ENCODE results near the gene SCP2.
"Not testable (repeated sequence)": the region's sequence is repeated elsewhere in the genome, so short reads cannot be mapped to it uniquely, and the experiment has no call there.

DNA sequence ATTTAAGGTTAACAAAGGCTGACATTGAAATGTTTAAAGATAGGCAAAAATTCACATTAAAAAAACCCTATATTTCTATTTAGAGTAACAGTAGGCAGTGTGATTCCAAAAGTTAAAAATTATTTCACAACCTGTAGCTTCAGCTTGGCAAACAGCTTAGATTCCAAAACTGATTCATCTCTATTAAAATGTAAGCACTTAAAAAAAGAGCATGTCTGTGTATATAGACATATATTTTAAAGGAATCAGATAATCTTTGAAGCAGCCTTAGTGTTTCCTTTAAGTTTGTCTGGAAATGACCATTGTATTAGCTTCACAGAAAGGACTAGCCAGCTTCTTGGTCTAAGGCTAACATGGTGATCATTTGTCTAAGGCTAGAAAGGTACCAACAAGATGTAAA, 65.7 kb downstream of the SCP2 start:
- TF ChIP-seq RCOR1 (IDR thresholded peaks at IDR 0.05; ENCODE audit: low read length); CTCF (IDR thresholded peaks at IDR 0.05); TAF1 (IDR thresholded peaks at IDR 0.05; ENCODE audit: borderline replicate concordance, low read depth, low read length); CHD2 (IDR thresholded peaks at IDR 0.05; ENCODE audit: low read length, partially characterized antibody); SMC3 (IDR thresholded peaks at IDR 0.05; ENCODE audit: low read depth, low read length); RFX5 (IDR thresholded peaks at IDR 0.05; ENCODE audit: low read length); EP300 (IDR thresholded peaks at IDR 0.05; ENCODE audit: borderline replicate concordance in 1 of 2, low read depth in 1 of 2, low read length in 1 of 2); FOXM1 (IDR thresholded peaks at IDR 0.05; ENCODE audit: low read depth); EZH2phosphoT487 (IDR thresholded peaks at IDR 0.05; ENCODE audit: borderline replicate concordance, low read depth); NRF1 (IDR thresholded peaks at IDR 0.05; ENCODE audit: low read depth, low read length); JUND (IDR thresholded peaks at IDR 0.05); GABPA (IDR thresholded peaks at IDR 0.05; ENCODE audit: low read depth): not testable (repeated sequence)
- TF ChIP-seq, protein P1, sequence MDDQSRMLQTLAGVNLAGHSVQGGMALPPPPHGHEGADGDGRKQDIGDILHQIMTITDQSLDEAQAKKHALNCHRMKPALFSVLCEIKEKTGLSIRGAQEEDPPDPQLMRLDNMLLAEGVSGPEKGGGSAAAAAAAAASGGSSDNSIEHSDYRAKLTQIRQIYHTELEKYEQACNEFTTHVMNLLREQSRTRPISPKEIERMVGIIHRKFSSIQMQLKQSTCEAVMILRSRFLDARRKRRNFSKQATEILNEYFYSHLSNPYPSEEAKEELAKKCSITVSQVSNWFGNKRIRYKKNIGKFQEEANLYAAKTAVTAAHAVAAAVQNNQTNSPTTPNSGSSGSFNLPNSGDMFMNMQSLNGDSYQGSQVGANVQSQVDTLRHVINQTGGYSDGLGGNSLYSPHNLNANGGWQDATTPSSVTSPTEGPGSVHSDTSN (IDR thresholded peaks at IDR 0.05), result not testable (repeated sequence)
- TF ChIP-seq, protein P2, sequence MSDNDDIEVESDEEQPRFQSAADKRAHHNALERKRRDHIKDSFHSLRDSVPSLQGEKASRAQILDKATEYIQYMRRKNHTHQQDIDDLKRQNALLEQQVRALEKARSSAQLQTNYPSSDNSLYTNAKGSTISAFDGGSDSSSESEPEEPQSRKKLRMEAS (IDR thresholded peaks at IDR 0.05; ENCODE audit: low read depth), result not testable (repeated sequence)

All from SK-N-SH (cell line).